NCI-H2081 (cell line): ENCODE data around the gene VDAC1.
"Not testable (repeated sequence)": the region's sequence is repeated elsewhere in the genome, so short reads cannot be mapped to it uniquely, and the experiment has no call there.

Experiments
- DNase-seq, 2 experiments: peaks; one replicate each; lab custom pipeline; 2025; lab: John Stamatoyannopoulos, UW

The VDAC1 gene, protein sequence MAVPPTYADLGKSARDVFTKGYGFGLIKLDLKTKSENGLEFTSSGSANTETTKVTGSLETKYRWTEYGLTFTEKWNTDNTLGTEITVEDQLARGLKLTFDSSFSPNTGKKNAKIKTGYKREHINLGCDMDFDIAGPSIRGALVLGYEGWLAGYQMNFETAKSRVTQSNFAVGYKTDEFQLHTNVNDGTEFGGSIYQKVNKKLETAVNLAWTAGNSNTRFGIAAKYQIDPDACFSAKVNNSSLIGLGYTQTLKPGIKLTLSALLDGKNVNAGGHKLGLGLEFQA

DNA sequence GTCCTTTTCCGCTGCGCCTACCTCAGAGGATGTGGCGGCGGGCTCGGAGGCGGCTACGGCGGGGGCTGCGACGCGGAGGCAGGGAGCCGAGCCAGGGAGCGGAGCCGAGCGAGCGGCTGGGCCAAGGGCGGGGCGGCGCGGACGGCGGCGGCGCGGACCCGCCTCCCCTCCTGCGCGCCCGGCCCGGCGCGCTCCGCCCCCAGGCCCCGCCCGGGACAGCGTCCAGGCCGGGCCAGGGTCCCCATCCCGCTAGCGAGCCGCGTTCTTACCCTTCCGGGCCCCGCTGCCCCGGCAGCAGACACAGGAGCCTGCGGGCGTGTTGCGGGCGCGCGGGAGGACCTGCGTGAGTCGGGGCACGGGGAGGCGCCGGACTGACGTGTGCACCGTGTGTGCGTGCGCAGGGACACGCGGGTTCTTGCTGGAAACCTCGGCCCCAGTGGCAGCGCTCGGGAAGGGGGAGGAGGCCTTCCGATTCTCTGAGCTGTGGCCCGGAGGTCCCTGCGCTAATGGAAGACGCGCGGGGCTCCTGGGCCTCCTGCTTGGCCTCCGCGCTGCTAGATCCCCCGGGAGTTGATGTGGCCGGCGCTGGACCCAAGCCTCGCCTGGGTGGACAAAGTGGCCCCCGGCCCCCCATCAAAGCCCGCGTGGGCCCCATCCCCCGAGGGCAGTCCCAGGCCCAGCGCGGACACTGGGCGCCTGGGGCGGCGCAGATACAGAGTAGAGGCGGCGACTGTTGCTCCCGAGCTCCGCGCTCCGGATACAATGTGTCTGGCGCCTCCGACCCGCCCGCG lies at the start of gene VDAC1:
Gene VDAC1 (minus strand): TSS at position 350 of the 791 bp plus-strand sequence. CDS start 11,963 bp downstream, outside the sequence.
- DNase-seq = peak; percentile 64 to 74

DNA sequence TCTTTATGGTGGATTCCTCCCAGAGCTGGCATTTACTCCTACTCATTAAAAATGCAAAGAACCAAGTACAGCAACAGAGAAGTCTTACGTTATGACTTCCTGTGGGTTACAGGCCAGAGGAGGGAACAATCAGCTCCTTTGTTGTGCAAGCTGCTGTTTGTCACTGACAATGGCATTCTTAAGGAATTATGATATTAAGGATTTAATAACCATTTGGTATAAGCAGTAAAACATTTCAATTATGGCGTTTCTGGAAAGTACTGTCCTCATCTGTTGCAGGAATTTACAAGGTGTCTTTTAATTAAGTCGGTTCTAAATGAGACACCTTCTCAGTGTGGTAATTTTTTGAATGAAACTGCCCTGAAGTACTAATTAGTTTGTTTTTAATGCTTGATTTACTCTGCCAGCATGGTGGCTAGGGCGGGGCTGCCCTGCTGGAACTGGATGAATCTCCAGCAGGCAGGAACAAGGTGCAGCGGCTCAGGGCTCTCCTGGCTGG lies 49.1 kb upstream of the VDAC1 start:
- peak; percentile 6 to 24 for DNase-seq

DNA sequence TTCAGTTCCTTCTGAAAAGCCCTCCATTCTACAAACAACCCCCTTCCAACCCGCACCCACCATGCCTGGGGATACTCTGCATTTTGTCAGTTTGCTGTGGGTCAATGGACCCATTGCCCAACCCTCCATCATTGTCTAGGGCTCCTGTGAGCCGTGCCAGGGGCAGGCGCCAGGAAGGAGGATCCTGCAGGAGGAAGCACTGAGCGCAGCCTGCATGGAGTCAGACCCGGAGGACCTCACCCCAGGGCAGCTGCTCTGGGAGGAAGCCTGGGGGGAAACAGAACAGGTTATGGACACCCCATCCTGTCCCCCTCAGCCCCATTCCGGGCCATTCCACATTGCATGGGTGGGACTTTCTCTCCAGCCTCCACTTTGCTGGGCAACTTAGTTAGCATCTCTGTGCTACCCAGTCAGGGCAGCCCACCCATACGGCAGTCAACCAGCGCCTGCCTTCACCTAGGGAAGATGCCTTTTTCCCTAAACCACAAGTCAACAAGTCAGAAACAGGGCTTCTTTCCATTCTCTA lies 48.6 kb upstream of the VDAC1 start:
- DNase-seq = no peak

DNA sequence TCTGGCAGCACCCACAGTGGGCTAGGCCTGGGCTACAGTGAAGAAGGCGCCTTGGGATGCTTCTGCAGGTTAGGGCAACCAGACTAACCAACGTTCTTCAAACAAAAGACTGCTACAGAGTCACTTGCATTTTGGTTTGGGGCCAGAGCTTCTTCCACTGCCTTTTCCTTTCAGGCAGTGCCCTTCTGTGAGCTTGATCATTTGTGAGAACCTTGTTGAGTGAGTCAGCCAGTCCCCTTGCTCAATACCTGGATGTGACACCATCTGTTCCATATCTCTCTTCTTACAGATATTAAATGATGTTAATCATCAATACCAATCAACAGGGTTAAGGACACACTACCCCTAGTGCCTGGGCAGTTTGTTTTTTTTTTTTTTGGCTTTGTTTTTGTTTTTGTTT lies 46.5 kb upstream of the VDAC1 start:
- DNase-seq = no peak

DNA sequence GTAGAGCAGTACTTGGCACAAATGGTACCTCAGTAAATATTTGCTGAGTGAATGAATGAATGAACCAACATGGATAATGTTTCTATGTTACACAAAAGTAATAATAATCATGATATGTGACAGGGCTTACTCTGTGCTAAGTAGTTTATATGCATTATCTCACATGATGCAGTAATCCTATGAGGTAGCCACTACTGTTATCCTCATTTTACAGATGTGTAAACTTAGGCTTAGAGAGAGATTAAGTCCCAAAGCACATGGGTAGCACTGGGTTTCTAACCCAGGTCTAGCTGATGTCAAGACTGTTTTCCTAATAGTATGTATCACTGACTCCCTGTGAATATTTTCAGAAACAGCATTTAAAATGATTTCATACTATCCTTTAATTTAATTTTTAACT lies 44.1 kb upstream of the VDAC1 start:
- no peak for DNase-seq

DNA sequence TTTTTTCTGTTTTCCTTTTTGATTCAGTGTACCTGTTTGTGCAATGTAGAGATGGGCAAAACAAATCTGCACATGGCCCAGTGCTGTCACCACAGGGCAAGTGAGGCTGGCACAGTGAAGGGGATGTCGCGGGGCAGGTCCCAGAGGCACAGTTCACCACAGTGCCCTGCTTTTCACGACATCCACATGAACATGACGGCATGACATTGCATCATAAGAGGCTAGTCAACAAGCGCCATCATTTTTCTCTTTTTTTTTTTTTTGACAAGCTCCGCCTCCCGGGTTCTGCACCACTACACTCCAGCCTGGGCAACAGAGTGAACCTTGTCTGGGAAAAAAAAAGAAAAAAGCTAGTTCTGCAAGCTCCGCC lies 42.9 kb upstream of the VDAC1 start:
- DNase-seq = no peak

DNA sequence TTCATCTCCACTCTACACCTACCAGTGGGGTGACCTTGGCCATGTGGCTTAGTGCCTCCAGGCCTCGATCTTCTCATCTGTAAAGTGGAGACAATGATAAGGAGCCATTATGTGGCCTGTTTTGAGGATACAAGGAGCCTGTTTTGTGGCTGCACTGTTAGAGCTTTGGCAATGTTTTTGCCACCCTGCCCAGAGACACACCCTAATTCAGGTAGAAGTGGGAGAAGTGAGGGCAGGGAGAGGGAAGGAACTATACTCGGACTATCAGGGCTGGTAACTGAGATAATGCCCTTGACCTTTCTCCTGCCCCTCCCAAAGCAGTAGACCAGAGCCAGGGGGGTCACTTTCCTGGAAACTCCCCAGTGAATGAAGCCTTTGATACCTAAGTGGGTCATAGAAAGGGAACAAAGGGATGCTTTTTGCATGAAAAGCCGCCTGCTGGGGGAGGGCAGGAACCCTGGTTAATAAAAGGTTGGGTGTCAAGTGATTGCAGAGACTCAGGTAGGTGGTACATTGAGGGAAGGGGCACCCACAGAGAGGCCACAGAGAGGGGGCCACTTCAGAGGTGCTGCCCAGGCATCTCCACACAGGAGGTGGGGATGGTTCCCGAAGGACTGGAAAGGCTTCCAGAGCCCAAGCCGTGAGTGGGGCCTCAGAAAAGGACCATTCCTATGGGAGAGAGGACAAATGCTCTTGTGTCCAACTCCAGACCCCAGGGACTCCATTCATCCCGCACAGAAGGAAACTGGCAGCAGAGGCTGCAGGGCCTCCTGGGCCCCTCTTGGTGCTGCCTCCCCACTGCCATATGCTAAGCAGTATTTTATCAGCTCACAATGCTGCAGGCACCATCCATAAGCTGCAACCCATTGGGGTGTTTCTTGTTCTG lies 42.3 kb upstream of the VDAC1 start:
- DNase-seq = no peak

DNA sequence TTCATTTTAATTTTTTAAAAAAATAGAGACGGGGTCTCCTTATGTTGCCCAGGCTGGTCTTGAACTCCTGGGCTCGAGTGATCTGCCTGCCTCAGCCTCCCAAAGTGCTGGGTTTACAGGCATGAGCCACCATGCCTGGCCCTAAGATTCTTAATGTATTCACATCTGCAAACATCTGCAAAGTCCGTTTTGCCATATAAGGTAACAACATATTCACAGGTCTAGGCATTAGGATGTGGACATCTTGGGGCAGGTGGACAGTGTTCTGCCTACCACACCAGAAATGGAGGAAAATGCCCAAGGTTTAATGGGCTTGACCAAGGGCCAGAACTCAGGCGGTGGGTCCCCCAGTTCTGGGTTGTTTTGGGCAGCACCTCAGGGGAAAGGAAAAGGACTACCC lies 41.6 kb upstream of the VDAC1 start:
- DNase-seq = no peak

DNA sequence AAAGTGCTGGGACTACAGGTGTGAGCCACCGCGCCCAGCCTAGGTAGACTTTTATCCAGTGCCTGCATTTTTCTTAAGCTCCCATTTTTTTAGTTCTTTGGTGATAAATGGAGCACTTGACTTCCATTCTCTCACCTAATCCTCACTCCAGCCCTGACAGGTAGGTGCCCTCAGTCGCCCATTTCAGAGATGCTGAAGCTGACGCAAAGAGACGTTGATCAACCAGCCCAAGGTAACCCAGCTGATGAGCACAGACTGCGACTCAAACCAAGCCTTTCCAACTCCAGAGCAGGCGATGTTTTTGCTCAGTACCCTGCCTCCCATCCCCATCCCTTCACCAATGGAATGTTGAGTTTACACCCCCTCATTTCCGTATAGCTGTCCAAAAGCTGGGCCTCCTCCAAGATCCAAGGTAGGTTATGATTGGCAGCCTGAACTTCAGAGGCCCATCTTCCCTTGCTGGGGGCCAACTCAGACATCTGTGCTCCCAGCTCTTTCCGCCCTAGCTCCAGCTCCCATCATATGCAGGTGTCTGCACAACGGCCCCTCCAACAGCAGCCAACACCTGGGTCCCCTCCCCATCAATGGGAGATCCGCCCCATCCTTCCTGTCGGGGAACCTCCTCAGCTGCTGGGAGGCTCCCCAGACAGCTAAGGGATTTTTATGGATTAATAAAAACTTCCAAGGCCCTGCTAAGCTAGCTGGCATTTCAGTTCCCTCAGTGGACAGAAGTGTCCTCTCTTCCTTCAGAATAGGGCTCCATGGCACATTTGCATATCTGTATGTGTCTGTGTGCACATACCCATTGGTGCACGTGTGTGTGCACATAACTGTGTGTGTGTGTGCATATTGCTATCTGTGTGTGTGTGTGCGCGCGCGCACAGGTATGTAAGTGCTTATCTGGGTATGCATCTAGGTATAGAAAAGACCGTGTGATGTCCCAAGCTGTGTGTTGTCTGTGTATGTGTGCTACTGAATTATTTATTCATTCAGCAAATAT lies 39.3 kb upstream of the VDAC1 start:
- DNase-seq = no peak

DNA sequence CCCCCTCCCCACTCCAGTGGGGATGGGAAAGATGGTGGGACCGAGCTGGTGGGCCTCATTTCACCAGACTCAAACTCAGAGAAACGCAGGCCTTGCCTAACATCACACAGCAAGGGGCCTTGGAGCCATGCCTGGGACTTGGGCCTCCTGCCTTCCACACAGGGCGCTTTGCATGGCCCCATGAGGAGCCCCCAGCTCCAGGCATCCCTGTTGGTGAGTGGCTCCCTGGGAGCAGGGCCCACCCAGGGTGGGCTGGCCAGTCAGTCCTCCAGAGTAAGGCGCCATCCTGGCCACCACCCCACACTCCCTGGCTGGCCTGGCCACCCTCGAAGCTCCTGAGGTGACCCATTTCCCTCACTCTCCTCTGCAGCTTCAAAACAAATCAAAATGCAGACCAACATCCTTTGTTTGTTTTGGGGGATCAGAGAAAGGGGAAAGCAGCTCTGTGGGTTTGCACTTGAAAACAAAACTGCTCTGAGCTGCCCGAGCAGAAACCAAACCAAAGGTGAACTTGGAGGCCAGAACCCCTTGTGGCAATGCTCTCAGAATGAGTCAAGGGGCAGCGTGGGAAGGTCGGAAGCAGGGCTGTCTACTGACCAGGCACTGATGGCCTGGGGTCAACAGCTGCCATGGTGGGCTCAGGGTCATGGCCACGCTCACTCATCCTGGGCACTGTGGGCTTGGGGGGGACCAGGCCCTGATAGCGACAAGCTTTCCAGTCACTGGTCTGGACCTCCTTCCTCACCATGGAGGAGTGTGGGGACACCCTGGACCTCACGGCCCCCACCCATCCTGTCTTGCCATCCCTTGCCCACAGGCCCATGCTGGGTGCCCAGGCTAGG lies 37.0 kb upstream of the VDAC1 start:
- DNase-seq = no peak

DNA sequence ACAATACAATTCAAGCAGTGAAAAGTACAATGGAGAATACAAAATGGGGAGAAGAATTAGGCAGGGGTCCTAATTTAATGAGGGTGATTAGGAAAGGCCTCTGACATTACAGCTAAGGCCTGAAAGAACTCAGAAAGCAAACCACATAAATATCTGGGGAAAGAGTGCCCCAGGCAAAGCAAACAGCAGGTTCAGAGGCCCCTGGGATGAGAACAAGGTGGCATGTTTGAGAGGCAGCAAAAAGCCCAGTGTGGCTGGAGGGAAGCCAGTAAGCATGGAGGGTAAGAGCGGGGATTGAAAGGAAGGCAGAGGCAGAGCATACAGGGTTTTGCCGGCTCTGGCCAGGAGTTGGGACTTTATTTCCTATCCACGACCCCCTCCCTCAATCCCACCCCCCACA lies 33.4 kb upstream of the VDAC1 start:
- peak; percentile 9 to 20 for DNase-seq

DNA sequence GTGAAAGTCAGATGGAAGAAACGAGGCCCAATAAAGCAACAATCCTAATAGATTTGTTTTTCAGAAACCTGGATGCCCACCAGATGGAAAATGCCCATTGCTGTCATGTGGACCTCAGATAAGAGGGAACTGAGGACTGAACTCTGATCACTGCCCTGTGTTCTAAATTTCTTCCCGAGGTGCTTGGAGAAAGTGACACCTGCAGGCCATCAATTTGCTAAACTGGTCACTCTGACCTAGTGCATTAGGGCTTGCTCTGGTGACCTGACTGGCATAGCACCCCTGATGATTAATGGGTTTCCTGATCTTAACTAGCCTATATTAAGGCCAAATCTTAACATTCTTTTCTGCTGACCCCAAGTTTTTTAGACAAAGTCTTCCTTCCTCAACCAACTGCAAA lies 32.4 kb upstream of the VDAC1 start:
- no peak for DNase-seq

DNA sequence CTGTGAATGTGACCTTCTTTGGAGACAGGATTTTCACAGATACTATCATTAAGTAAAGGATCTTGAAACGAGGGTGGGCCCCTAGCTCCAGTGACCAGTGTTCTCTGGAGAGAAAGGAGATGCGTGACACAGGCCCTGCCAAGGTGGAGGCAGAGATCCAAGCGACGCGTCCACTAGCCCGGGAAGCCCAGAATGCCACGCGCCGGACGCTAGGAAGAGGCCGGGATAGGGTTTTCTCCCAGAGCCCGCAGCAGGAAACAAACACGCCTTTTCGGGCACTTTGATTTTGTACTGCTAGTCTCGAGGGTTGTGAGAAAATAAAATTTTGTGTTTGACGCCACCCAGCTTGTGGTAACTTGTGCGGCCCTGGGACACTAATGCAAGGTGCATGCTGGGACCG lies 29.6 kb upstream of the VDAC1 start:
- DNase-seq = no peak

DNA sequence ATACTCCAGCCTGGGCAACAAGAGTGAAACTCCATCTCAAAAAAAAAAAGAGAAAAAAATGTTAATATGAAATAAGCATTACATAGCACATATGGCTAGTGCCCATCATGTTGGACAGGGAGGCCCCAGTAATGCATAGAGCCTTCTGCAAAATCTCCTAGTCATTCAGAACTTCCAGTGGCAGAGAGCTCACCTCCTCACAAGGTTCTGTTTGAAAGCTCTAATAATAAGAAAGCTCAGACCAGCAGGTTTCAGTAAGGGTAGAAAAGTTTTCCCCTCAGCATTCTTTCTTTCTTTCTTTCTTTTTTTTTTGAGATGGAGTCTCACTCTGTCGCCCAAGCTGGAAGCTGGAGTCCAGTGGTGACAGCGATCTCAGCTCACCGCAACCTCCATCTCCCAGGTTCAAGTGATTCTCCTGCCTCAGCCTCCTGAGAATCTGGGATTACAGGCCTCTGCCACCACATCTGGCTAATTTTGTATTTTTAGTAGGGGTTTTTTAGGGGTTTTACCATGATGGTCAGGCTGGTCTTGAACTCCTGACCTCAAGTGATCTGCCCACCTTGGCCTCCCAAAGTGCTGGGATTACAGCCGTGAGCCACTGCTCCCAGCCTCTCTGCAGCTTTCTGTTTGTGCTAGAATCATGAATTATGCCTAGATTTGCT lies 25.7 kb upstream of the VDAC1 start:
- DNase-seq = not testable (repeated sequence)

DNA sequence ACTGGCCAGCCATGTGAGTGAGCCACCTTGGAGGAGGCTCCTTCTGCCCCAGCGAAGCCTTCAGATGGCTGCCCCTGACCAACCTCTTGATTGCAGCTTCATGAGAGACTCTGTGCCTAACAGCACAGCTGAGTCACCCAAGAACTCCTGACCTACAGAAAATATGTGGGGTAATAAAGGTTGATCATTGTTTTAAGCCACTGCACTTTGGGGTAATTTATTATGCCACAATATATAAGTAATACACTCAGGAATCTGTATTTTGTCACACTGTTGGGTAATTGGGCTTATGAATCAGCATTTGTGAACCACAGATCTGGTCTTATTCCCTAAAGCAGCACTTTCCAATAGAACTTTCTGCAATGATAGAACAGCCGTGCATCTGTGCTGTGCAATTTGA lies 24.4 kb upstream of the VDAC1 start:
- no peak for DNase-seq

DNA sequence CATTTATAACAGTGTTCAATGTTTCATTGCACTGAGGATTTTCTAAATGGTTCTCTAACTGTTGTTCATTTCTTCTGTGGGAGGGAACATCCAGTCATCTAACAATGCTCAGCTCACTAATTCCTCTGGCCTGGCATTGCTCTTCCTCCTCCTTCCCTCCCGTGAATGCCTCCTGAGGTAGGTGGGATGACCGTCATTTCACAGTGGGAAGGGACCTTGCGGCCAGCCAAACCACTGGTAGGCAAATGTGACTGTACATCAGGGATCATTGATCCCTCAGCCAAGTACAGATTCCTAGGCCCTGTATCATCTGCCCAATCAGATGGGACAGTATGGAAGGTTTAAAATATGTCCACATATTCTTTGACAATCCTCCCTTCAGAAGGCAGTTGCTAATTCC lies 23.7 kb upstream of the VDAC1 start:
- DNase-seq = no peak

DNA sequence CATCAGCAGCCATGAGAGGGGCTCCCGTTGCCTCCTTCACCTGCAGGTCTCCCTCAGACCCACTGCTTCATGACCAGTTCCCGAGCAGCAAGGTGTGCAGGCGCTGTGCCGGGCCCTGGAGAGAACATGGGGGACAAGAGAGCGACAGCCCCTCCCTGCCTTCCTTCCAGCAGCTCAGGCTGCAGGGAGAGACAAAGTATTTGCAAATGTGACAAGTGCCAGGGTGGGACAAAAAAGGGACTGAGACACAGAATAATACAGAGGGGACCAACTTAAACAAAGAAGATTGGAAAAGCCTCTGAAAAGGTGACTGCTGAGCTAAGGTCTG lies 22.5 kb upstream of the VDAC1 start:
- no peak for DNase-seq

DNA sequence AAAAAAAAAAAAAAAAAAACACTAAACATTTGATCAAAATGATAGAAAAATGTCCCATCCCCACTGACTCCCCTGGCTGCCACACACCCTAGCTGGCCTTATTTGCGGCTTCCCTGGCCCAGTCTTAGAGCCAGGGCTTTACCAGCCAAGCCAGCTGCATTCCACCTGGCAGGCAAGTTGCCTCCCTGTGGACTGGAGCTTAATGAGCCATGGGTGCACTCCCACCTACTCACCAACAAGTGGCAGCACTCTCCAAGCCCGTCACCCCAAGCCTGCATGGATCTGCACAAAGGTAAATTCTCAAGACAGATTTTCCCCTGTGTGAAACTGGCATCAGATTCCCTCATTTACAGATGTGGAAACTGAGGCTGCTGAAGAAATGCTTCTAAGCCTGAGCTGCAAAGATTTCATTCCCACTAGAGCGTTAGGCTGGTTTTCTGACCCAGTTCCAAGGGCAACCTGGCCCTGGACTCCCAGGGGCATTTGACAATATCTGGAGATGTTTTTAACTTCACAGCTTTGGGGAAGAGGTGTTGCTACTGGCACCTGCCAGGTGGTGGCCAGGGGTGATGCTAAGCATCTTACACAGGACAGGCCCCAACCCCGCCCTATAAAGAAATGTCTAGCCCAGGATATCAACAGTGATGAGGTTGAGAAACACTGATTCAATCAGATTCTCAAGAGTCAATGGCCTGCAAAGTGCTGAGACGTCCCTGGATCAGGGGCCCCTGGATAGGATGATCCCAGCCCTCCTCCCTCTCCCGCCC lies 21.9 kb upstream of the VDAC1 start:
- peak; percentile 29 to 72 for DNase-seq

DNA sequence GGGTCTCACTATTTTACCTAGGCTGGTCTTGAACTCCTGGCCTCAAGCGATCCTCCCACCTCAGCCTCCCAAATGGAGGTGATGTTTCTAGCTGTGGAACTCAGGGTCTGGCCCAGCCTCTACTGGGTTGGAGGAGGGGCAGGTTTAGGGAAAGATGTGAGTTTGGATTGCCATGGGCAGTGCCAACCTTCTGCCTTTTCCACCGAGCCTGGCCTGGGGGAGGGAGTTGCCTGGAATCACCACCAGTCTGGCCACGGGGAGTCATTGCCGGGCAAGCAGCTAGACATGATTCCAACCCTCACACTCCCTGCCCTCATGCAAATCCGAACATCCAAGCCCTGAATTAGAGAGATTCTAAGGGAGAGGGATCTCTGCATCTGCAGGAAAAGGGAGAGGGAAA lies 21.0 kb upstream of the VDAC1 start:
- no peak for DNase-seq
